Measurements from ENCODE around the gene DNAJC28.
"Not testable (repeated sequence)": the region's sequence is repeated elsewhere in the genome, so short reads cannot be mapped to it uniquely, and the experiment has no call there.

The DNAJC28 gene

GRCh38 chr21:33491373-33492102 is at the start of gene DNAJC28:
TSS of gene DNAJC28 (minus strand) at chr21:33491716. CDS start at chr21:33489393, 2,323 bp downstream.
- DNase-seq: peak; percentile 93

GRCh38 chr21:33541105-33541711 is 49.7 kb upstream of the DNAJC28 start:
- no peak for DNase-seq

- DNase-seq: no peak
Observed at GRCh38 chr21:33540711-33541104, 49.2 kb upstream of the DNAJC28 start.

GRCh38 chr21:33539616-33540015 is 48.1 kb upstream of the DNAJC28 start:
- DNase-seq: no peak

- DNase-seq: no peak
Observed at GRCh38 chr21:33537212-33537611, 45.7 kb upstream of the DNAJC28 start.

- no peak for DNase-seq
Observed at GRCh38 chr21:33531007-33531406, 39.5 kb upstream of the DNAJC28 start.

GRCh38 chr21:33522953-33523349 is 31.4 kb upstream of the DNAJC28 start:
- DNase-seq: no peak

- DNase-seq: no peak
Observed at GRCh38 chr21:33522297-33522952, 30.9 kb upstream of the DNAJC28 start.

- DNase-seq: no peak
Observed at GRCh38 chr21:33518899-33519298, 27.4 kb upstream of the DNAJC28 start.

GRCh38 chr21:33514229-33514628 is 22.7 kb upstream of the DNAJC28 start:
- no peak for DNase-seq

GRCh38 chr21:33512481-33512880 is 21.0 kb upstream of the DNAJC28 start:
- no peak for DNase-seq

GRCh38 chr21:33511639-33512038 is 20.1 kb upstream of the DNAJC28 start:
- no peak for DNase-seq

GRCh38 chr21:33510826-33511225 is 19.3 kb upstream of the DNAJC28 start:
- no peak for DNase-seq

- DNase-seq: not testable (repeated sequence)
Observed at GRCh38 chr21:33507003-33507402, 15.5 kb upstream of the DNAJC28 start.

GRCh38 chr21:33505833-33506232 is 14.3 kb upstream of the DNAJC28 start:
- DNase-seq: no peak

- DNase-seq: no peak
Observed at GRCh38 chr21:33496345-33496744, 4.8 kb upstream of the DNAJC28 start.

- DNase-seq: no peak
Observed at GRCh38 chr21:33495743-33496142, 4.2 kb upstream of the DNAJC28 start.

GRCh38 chr21:33493756-33494155 is 2.2 kb upstream of the DNAJC28 start:
- no peak for DNase-seq

GRCh38 chr21:33492571-33492970 is 1.1 kb upstream of the DNAJC28 start:
- no peak for DNase-seq

GRCh38 chr21:33490991-33491372 is 534 bp downstream of the DNAJC28 start:
- DNase-seq: no peak

- no peak for DNase-seq
Observed at GRCh38 chr21:33488936-33489335, 2.6 kb downstream of the DNAJC28 start.

GRCh38 chr21:33487996-33488395 is 3.5 kb downstream of the DNAJC28 start:
- DNase-seq: no peak

GRCh38 chr21:33481314-33481943 is 10.1 kb downstream of the DNAJC28 start:
- no peak for DNase-seq

Measured in stimulated activated CD4-positive, alpha-beta T cell treated with anti-CD3 and anti-CD28 coated beads, Interleukin-12 subunit alpha, Interleukin-12 subunit beta, amount 100 ng/mL, for 4 hours (primary cell).